ENCODE measurements around the gene IL17RC.

- TF ChIP-seq CTCF (IDR thresholded peaks at IDR 0.05) (no peak), POLR2A (IDR thresholded peaks at IDR 0.05) (no peak)
Measured at GRCh38 chr3:9875448-9875847, 41.5 kb upstream of the IL17RC start.
